ENCODE data around the gene STMN3.

DNA sequence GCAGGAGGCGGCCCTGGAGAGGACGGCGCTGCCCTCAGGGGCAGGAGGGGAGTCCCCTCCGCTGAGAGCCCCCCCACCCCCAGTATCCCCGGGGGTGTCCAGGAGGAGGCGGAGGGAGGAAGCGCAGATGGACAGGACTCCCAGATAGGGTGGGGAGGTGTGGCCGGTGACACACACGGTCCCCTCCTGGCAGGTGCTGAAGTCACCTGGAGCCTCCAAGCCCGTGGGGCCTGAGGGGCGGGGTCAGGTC lies 1.4 kb downstream of the STMN3 start:
- TF ChIP-seq TAF1 (IDR thresholded peaks at IDR 0.05; ENCODE audit: borderline replicate concordance, low read depth, low read length) (no peak), RAD21 (IDR thresholded peaks at IDR 0.05; ENCODE audit: low read length) (no peak)
- TF ChIP-seq, protein P1, sequence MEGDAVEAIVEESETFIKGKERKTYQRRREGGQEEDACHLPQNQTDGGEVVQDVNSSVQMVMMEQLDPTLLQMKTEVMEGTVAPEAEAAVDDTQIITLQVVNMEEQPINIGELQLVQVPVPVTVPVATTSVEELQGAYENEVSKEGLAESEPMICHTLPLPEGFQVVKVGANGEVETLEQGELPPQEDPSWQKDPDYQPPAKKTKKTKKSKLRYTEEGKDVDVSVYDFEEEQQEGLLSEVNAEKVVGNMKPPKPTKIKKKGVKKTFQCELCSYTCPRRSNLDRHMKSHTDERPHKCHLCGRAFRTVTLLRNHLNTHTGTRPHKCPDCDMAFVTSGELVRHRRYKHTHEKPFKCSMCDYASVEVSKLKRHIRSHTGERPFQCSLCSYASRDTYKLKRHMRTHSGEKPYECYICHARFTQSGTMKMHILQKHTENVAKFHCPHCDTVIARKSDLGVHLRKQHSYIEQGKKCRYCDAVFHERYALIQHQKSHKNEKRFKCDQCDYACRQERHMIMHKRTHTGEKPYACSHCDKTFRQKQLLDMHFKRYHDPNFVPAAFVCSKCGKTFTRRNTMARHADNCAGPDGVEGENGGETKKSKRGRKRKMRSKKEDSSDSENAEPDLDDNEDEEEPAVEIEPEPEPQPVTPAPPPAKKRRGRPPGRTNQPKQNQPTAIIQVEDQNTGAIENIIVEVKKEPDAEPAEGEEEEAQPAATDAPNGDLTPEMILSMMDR (IDR thresholded peaks at IDR 0.05): no peak
